HG02981 (cell line): ENCODE measurements around the gene TEX13D.
"Not testable (repeated sequence)": the region's sequence is repeated elsewhere in the genome, so short reads cannot be mapped to it uniquely, and the experiment has no call there.

Source experiments
- ATAC-seq: cut with Tn5 transposase; IDR thresholded peaks from one replicate; pipeline ENCODE4 v1.9.1; 2021; ENCODE audit warnings: mild to moderate bottlenecking, moderate library complexity; ENCODE audit not compliant: unreplicated experiment

The TEX13D gene

GRCh38 chrX:124332481-124333424 lies at the start of gene TEX13D:
Gene TEX13D (plus strand): TSS chrX:124332660. CDS start chrX:124332918, 258 bp downstream.
- no peak for ATAC-seq

- no peak for ATAC-seq
These were observed 43.0 kb upstream of the TEX13D start for GRCh38 chrX:124289443-124289842.

DNA sequence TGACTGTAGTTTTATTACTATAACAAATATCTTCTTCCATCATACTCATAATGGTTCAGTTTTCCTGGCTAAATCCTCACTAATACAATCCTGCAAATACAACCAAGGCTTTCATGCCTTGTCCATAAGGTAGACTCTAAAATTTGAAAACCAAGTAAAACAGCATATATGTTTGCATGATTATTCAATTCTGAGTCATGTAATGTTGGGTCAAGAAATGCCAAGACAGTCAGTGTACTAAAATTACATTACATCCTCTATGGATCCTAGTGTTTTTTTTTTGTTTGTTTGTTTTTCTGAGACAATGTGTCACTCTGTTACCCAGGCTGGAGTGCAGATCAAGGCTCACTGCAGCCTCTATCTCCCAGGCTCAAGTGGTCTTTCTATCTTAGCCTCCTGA lies 38.6 kb upstream of the TEX13D start:
- no peak for ATAC-seq

DNA sequence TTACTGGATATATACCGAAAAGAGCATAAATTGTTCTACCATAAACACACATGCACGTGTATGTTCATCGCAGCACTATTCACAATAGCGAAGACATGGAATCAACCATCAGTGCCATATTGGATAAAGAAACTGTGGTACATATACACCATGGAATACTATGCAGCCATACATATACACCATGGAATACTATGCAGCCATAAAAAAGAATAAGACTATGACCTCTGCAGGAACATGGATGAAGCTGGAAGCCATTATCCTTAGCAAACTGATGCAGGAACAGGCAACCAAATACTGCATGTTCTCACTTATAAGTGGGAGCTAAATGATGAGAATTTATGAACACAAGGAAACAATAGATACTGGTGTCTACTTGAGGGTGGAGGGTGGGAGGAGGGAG lies 33.1 kb upstream of the TEX13D start:
- ATAC-seq, result not testable (repeated sequence)

GRCh38 chrX:124300405-124300804 lies 32.1 kb upstream of the TEX13D start:
- ATAC-seq, result peak; percentile 61

GRCh38 chrX:124307253-124307907 lies 25.1 kb upstream of the TEX13D start:
- no peak for ATAC-seq

DNA sequence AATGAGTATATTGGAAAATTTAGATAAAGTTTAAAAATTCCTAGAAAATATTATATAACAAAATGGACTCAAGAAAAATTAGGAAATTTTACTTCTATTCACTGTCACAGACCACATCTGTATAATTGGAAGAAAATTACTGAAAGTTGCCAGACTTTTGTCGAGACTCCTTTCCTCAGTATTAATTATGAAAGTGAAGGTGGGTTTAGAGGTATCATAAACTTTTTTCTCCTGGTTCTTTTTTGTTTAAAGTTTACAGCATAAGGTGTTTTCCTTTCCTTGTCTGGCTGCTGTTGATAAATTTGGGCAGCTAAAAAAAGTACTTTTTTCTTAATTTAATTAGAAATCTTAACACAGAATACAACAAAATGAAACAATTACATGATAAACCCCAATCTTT lies 6.7 kb upstream of the TEX13D start:
- no peak for ATAC-seq

GRCh38 chrX:124328765-124329164 lies 3.7 kb upstream of the TEX13D start:
- no peak for ATAC-seq

DNA sequence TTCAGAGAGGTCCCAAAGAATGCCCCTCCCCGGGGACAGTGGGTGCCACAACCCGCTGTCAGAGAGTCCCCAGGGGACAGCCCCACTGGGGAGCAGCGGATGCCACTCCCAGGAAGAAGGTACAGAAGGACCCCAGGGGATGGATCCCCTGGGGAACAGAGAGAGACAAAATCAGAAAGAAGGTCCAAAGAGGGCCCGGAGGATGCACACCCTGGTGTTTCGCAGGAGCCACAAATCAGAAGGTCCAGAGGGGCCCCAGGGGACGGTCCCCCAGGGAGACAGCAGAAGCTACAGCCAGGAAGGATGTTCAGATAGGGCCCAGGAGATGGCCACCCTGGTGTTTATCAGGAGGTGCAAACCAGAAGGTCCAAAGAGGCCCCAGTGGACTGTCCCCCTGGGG lies 1.4 kb downstream of the TEX13D start:
- no peak for ATAC-seq

- ATAC-seq, result not testable (repeated sequence)
These were observed 2.1 kb downstream of the TEX13D start for GRCh38 chrX:124334555-124334954.

DNA sequence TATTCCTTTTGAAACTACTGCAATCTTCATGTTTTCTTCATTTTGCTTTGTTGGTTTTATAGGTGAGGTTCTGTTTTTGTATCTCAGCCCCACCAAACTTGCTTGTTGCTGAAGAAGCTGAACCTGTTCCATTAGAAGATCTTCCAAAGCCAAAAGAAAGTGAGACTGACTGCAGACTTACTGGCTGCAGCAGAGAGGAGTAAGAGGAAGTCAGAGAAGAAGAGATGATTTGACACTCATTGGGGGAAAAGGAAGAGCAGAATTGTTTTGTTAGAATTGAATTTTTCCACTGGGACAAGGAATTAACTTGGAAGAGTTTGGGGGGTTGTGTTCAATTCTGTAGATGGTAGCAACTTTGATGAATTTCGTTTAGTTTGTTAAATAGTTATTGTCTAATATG lies 3.1 kb downstream of the TEX13D start:
- no peak for ATAC-seq

DNA sequence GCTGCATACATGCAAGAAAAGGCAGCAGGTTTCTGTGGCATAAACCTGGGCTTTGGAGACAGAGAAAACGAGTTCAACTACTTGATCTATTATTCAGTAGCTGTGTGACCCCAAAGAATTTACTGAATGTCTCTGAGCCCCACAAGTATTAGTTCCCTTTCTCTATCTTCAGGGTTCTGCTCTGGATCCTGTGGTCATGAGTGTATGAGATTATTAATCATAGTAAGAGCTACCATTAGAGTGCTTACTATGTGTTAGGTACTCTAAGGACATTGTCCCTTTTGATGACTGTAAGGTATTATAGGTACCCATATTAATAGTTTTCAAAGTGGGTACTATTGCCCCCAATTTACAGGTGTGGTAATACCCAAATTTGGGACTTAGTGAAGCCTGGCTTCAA lies 5.5 kb downstream of the TEX13D start:
- ATAC-seq, result no peak

GRCh38 chrX:124338733-124339514 lies 6.5 kb downstream of the TEX13D start:
- ATAC-seq, result no peak

GRCh38 chrX:124341396-124342132 lies 9.1 kb downstream of the TEX13D start:
- ATAC-seq, result no peak

DNA sequence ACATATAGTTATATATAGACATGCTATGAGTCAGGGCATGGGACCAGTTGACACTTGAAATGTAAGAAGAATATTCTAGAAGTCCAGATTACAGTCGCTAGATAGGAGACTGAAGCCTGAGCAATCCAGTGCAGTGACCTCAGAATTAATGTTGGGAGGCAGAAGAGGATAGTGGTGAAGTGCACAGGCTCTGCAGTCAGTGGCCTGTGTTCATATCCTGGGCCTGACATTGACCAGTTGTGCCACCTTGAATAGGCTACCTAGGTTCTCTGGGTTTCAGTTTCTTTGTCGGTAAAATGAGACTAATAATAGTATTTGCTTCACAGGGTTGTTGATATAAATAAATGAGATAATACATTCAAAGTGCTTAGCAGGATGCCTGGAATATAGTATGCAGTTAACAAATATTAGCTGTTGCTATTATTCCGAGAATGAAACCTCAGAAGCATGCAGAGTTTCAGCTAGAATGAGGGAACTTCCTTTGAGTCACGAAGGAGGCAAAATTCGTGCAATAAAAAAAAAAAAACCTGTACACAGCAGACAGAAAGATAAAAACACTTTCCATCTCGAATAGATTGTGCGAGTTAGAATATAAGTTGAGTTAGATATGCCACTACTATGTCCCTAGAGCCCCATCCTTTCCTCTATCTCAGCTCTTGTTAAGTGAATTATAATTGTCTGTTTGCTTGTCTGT lies 9.9 kb downstream of the TEX13D start:
- no peak for ATAC-seq

- ATAC-seq, result no peak
These were observed 10.6 kb downstream of the TEX13D start for GRCh38 chrX:124343016-124343415.

DNA sequence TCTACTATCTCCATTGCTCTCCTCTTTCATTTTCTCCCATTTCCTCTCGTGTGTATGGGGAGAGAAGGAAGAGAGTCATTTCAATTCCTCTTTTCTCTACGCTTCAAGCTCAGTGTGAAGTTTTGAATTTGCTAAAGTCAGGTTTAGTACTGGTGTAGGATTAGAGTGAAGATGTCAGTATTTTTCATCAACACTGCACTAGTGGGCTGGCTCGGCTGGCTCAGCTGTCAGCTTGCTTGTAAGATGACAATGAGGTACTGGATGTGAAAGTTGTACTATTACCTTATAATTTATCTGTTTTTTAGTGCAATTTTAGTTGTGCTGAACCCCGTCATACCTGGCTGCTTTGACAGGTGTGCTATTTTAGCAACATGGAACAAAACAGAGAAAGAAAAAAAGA lies 11.8 kb downstream of the TEX13D start:
- no peak for ATAC-seq

DNA sequence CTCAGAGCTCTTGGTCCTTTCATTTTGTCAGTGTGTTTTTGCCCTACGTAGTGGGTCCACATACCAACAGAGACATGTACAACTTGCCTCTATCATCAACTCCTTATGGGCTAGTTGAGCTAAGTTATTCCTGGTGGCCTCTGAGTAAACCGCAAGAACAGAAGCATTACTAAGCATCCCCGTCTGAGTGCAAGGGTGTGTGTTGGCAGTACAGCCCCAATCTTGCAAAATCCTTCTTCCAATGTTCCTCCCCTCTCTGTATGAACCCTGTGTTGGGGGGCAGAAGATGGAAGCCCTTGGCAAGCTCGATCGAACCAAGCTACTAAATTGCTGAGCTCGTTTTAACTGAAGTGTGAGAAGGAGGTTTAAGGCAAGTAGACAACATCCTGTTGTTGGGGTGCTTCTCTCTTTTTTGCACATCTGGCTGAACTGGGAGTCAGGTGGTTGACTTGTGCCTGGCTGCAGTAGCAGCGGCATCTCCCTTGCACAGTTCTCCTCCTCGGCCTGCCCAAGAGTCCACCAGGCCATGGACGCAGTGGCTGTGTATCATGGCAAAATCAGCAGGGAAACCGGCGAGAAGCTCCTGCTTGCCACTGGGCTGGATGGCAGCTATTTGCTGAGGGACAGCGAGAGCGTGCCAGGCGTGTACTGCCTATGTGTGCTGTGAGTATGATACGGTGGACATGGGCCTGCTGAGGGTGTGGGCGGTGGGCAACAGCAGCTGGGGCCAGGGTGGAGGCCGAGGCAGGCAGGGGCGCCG lies 13.8 kb downstream of the TEX13D start, which contains the start of gene SH2D1A:
SH2D1A (plus strand) TSS at position 447 of the 760 bp plus-strand sequence; CDS start at position 527, 80 bp downstream.
- no peak for ATAC-seq

DNA sequence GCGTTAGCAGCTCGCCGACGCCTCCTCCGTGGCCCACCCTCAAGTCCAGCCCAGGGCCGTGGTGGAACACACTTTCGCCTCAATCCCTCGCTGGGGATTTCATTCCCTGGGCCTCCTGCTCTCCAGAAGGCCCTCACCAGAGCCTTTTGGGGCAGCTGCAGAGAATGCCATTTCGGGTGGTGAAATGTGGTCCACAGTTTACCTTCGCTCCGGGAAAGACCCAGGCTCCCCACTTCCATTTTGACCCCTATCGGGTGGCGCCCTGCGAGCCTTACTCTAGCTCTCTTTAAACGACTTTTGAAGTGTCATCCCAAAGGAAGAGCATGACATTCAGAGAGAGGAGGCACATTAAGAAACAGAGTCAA lies 14.4 kb downstream of the TEX13D start:
- no peak for ATAC-seq
